Upper lobe of left lung (tissue), 4 donors: Measurements from ENCODE around the gene RPS24.
"Not testable (repeated sequence)": the region's sequence is repeated elsewhere in the genome, so short reads cannot be mapped to it uniquely, and the experiment has no call there.

Source experiments
- POLR2AphosphoS5 ChIP-seq, 2 donors: sonication (generic); formaldehyde crosslinking; IDR thresholded peaks; one replicate each; pipeline ENCODE4 v1.5.1; 2017; ENCODE audit warnings: antibody characterized with exemption in 2 of 2
- TF ChIP-seq, protein P1 (sequence below), 6 experiments: fragments of 450-650 bp in 4 of 6; fragments of 200-600 bp in 2 of 6; sonication (generic) in 2 of 6; IDR thresholded peaks; one replicate each; pipeline ENCODE4 v1.5.1; 2016 to 2019; ENCODE audit warnings: antibody characterized with exemption in 6 of 6

DNA sequence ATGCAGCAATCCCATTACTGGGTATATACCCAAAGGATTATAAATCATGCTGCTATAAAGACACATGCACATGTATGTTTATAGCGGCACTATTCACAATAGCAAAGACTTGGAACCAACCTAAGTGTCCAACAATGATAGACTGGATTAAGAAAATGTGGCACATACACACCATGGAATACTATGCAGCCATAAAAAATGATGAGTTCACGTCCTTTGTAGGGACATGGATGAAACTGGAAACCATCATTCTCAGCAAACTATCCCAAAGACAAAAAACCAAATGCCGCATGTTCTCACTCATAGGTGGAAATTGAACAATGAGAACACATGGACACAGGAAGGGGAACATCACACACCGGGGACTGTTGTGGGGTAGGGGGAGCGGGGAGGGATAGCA is 34.9 kb upstream of the RPS24 start:
- TF ChIP-seq, protein P1, sequence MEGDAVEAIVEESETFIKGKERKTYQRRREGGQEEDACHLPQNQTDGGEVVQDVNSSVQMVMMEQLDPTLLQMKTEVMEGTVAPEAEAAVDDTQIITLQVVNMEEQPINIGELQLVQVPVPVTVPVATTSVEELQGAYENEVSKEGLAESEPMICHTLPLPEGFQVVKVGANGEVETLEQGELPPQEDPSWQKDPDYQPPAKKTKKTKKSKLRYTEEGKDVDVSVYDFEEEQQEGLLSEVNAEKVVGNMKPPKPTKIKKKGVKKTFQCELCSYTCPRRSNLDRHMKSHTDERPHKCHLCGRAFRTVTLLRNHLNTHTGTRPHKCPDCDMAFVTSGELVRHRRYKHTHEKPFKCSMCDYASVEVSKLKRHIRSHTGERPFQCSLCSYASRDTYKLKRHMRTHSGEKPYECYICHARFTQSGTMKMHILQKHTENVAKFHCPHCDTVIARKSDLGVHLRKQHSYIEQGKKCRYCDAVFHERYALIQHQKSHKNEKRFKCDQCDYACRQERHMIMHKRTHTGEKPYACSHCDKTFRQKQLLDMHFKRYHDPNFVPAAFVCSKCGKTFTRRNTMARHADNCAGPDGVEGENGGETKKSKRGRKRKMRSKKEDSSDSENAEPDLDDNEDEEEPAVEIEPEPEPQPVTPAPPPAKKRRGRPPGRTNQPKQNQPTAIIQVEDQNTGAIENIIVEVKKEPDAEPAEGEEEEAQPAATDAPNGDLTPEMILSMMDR (IDR thresholded peaks at IDR 0.05), result not testable (repeated sequence)
- not testable (repeated sequence) for TF ChIP-seq POLR2AphosphoS5 (IDR thresholded peaks at IDR 0.05)
